ENCODE measurements around the gene KCNMB2.

- TF ChIP-seq CTCF (IDR thresholded peaks at IDR 0.05; ENCODE audit: insufficient read depth, low read length): no peak
- no peak for TF ChIP-seq GABPA (IDR thresholded peaks at IDR 0.05; ENCODE audit: low read depth)
- TF ChIP-seq POLR2AphosphoS5 (IDR thresholded peaks at IDR 0.05; ENCODE audit: low read depth): no peak
- no peak for TF ChIP-seq SPI1 (IDR thresholded peaks at IDR 0.05; ENCODE audit: borderline replicate concordance, low read depth)
Measured at GRCh38 chr3:178761024-178761423, 224.8 kb downstream of the KCNMB2 start.

Measured in HL-60 (cell line).